ENCODE results near the gene ACACB.

Gene ACACB

GRCh38 chr12:109255377-109255776 is 139.0 kb downstream of the ACACB start:
- no peaks in the 10 kb centered on the region for H3K9me3 ChIP-seq (ENCODE audit: low read depth, low read length)
- H3K9ac ChIP-seq (ENCODE audit: insufficient read length) = no peak overlapping the region
- no peak overlapping the region for H3K27ac ChIP-seq
- H3K36me3 ChIP-seq (ENCODE audit: insufficient read depth, low read length) = peaks cover 23% of the 10 kb centered on the region
- DNase-seq (ENCODE audit: low read depth, low spot score) = no peak
- no peak overlapping the region for H3K4me3 ChIP-seq
- no peak for TF ChIP-seq FOXP2 (optimal IDR thresholded peaks at IDR 0.05; ENCODE audit: control extremely low read depth, extremely low read length, insufficient read depth)
- TF ChIP-seq EZH2 (IDR thresholded peaks at IDR 0.05) = no peak
- TF ChIP-seq POLR2AphosphoS5 (IDR thresholded peaks at IDR 0.05; ENCODE audit: borderline replicate concordance, low read depth, low read length) = no peak

- no peak overlapping the region for H3K4me3 ChIP-seq
- peaks cover 22% of the 10 kb centered on the region for H3K36me3 ChIP-seq (ENCODE audit: insufficient read depth, low read length)
- no peak for DNase-seq (ENCODE audit: low read depth, low spot score)
- no peaks in the 10 kb centered on the region for H3K9me3 ChIP-seq (ENCODE audit: low read depth, low read length)
- no peak overlapping the region for H3K27ac ChIP-seq
- no peak overlapping the region for H3K9ac ChIP-seq (ENCODE audit: insufficient read length)
- TF ChIP-seq EZH2 (IDR thresholded peaks at IDR 0.05) (no peak), FOXP2 (optimal IDR thresholded peaks at IDR 0.05; ENCODE audit: control extremely low read depth, extremely low read length, insufficient read depth) (no peak), POLR2AphosphoS5 (IDR thresholded peaks at IDR 0.05; ENCODE audit: borderline replicate concordance, low read depth, low read length) (no peak)
Observed at GRCh38 chr12:109256011-109256410, 139.6 kb downstream of the ACACB start.

- no peak for DNase-seq (ENCODE audit: low read depth, low spot score)
- no peak for TF ChIP-seq POLR2AphosphoS5 (IDR thresholded peaks at IDR 0.05; ENCODE audit: borderline replicate concordance, low read depth, low read length)
- TF ChIP-seq FOXP2 (optimal IDR thresholded peaks at IDR 0.05; ENCODE audit: control extremely low read depth, extremely low read length, insufficient read depth) = no peak
- no peak for TF ChIP-seq EZH2 (IDR thresholded peaks at IDR 0.05)
- H3K9ac ChIP-seq (ENCODE audit: insufficient read length) = no peak overlapping the region
- H3K36me3 ChIP-seq (ENCODE audit: insufficient read depth, low read length) = peaks cover under 1% of the 10 kb centered on the region; the same call in 1 of the 2 replicates
- H3K27ac ChIP-seq = no peak overlapping the region
- no peak overlapping the region for H3K4me3 ChIP-seq
- no peaks in the 10 kb centered on the region for H3K9me3 ChIP-seq (ENCODE audit: low read depth, low read length)
Observed at GRCh38 chr12:109258201-109258600, 141.8 kb downstream of the ACACB start.

GRCh38 chr12:109258607-109259544 is 142.5 kb downstream of the ACACB start:
- H3K27ac ChIP-seq = no peak overlapping the region
- no peak overlapping the region for H3K4me3 ChIP-seq
- no peaks in the 10 kb centered on the region for H3K9me3 ChIP-seq (ENCODE audit: low read depth, low read length)
- no peaks in the 10 kb centered on the region; the same call in 1 of the 2 replicates for H3K36me3 ChIP-seq (ENCODE audit: insufficient read depth, low read length)
- DNase-seq (ENCODE audit: low read depth, low spot score) = no peak
- TF ChIP-seq FOXP2 (optimal IDR thresholded peaks at IDR 0.05; ENCODE audit: control extremely low read depth, extremely low read length, insufficient read depth) = no peak
- no peak overlapping the region for H3K9ac ChIP-seq (ENCODE audit: insufficient read length)

GRCh38 chr12:109259545-109259895 is 143.1 kb downstream of the ACACB start:
- H3K27ac ChIP-seq = no peak overlapping the region
- no peak overlapping the region for H3K4me3 ChIP-seq
- H3K9ac ChIP-seq (ENCODE audit: insufficient read length) = no peak overlapping the region
- H3K36me3 ChIP-seq (ENCODE audit: insufficient read depth, low read length) = peaks cover under 1% of the 10 kb centered on the region; the same call in 1 of the 2 replicates
- DNase-seq (ENCODE audit: low read depth, low spot score) = no peak
- no peaks in the 10 kb centered on the region for H3K9me3 ChIP-seq (ENCODE audit: low read depth, low read length)
- TF ChIP-seq POLR2AphosphoS5 (IDR thresholded peaks at IDR 0.05; ENCODE audit: borderline replicate concordance, low read depth, low read length) (no peak), EZH2 (IDR thresholded peaks at IDR 0.05) (no peak), FOXP2 (optimal IDR thresholded peaks at IDR 0.05; ENCODE audit: control extremely low read depth, extremely low read length, insufficient read depth) (no peak)

GRCh38 chr12:109261087-109261486 is 144.7 kb downstream of the ACACB start:
- H3K9ac ChIP-seq (ENCODE audit: insufficient read length) = no peak overlapping the region
- H3K4me3 ChIP-seq = no peak overlapping the region
- peaks cover 12% of the 10 kb centered on the region; the same call in 1 of the 2 replicates for H3K36me3 ChIP-seq (ENCODE audit: insufficient read depth, low read length)
- DNase-seq (ENCODE audit: low read depth, low spot score) = no peak
- H3K27ac ChIP-seq = no peak overlapping the region
- TF ChIP-seq FOXP2 (optimal IDR thresholded peaks at IDR 0.05; ENCODE audit: control extremely low read depth, extremely low read length, insufficient read depth) = no peak
- TF ChIP-seq EZH2 (IDR thresholded peaks at IDR 0.05) = no peak
- no peak for TF ChIP-seq POLR2AphosphoS5 (IDR thresholded peaks at IDR 0.05; ENCODE audit: borderline replicate concordance, low read depth, low read length)
- no peaks in the 10 kb centered on the region for H3K9me3 ChIP-seq (ENCODE audit: low read depth, low read length)

GRCh38 chr12:109261939-109262338 is 145.6 kb downstream of the ACACB start:
- no peak for TF ChIP-seq EZH2 (IDR thresholded peaks at IDR 0.05)
- TF ChIP-seq FOXP2 (optimal IDR thresholded peaks at IDR 0.05; ENCODE audit: control extremely low read depth, extremely low read length, insufficient read depth) = no peak
- no peak for TF ChIP-seq POLR2AphosphoS5 (IDR thresholded peaks at IDR 0.05; ENCODE audit: borderline replicate concordance, low read depth, low read length)
- Histone ChIP-seq H3K4me3 (no peak overlapping the region), H3K9me3 (ENCODE audit: low read depth, low read length) (no peaks in the 10 kb centered on the region), H3K36me3 (ENCODE audit: insufficient read depth, low read length) (peaks cover 12% of the 10 kb centered on the region; the same call in 1 of the 2 replicates), H3K9ac (ENCODE audit: insufficient read length) (no peak overlapping the region), H3K27ac (no peak overlapping the region)
- DNase-seq (ENCODE audit: low read depth, low spot score) = no peak

GRCh38 chr12:109263439-109263838 is 147.1 kb downstream of the ACACB start:
- Histone ChIP-seq H3K9ac (ENCODE audit: insufficient read length) (no peak overlapping the region), H3K4me3 (no peak overlapping the region), H3K36me3 (ENCODE audit: insufficient read depth, low read length) (peaks cover 12% of the 10 kb centered on the region; the same call in 1 of the 2 replicates), H3K27ac (no peak overlapping the region), H3K9me3 (ENCODE audit: low read depth, low read length) (no peaks in the 10 kb centered on the region)
- no peak for TF ChIP-seq POLR2AphosphoS5 (IDR thresholded peaks at IDR 0.05; ENCODE audit: borderline replicate concordance, low read depth, low read length)
- no peak for TF ChIP-seq FOXP2 (optimal IDR thresholded peaks at IDR 0.05; ENCODE audit: control extremely low read depth, extremely low read length, insufficient read depth)
- no peak for TF ChIP-seq EZH2 (IDR thresholded peaks at IDR 0.05)
- DNase-seq (ENCODE audit: low read depth, low spot score) = no peak
